ENCODE measurements around the gene FPR3. TPM values are rescaled to one million over a fixed set of nuclear protein-coding genes. Genes with fewer than 3 reads are reported as not detected.

The FPR3 gene
- total RNA-seq, 2 experiments from 2014 or later = not detected

DNA sequence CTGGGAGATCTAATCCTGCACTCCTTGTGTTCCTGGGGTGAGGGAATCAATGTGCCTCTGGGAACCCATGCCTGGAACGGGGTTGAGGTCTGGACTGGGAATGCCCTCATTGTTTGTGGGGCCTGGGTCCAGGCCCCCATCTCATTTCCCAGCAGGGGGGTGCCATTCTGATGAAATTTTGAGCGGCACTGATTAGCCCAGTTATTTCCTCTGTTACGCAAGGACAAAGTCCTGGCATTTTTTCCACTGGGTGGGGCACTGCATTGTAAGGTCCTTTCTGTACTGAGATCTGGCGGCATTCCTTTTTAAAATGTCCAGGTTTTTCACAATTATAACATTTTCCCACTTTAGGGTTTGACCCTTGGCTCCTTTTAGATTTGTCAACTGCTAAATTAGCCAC is 14.8 kb downstream of the FPR3 start:
- H3K9me2 ChIP-seq (ENCODE audit: insufficient read depth, low read length) = no peaks in the 10 kb centered on the region
- TF ChIP-seq, protein P1, sequence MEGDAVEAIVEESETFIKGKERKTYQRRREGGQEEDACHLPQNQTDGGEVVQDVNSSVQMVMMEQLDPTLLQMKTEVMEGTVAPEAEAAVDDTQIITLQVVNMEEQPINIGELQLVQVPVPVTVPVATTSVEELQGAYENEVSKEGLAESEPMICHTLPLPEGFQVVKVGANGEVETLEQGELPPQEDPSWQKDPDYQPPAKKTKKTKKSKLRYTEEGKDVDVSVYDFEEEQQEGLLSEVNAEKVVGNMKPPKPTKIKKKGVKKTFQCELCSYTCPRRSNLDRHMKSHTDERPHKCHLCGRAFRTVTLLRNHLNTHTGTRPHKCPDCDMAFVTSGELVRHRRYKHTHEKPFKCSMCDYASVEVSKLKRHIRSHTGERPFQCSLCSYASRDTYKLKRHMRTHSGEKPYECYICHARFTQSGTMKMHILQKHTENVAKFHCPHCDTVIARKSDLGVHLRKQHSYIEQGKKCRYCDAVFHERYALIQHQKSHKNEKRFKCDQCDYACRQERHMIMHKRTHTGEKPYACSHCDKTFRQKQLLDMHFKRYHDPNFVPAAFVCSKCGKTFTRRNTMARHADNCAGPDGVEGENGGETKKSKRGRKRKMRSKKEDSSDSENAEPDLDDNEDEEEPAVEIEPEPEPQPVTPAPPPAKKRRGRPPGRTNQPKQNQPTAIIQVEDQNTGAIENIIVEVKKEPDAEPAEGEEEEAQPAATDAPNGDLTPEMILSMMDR (conservative IDR thresholded peaks at IDR 0.05; ENCODE audit: low read length) = no peak
- TF ChIP-seq EZH2phosphoT487 (IDR thresholded peaks at IDR 0.05; ENCODE audit: borderline replicate concordance, low read depth, low read length) = no peak
- H3K36me3 ChIP-seq (ENCODE audit: insufficient read depth, low read length) = no peaks in the 10 kb centered on the region
- intact Hi-C loops (cut with micrococcal nuclease; ENCODE audit: unreplicated experiment) = no loop called here
- H3K79me2 ChIP-seq (ENCODE audit: insufficient read depth, low read depth, low read length) = no peaks in the 10 kb centered on the region
- POLR2A ChIA-PET = no interaction called here
- no peak overlapping the region for H3K4me3 ChIP-seq (ENCODE audit: low read depth, low read length, poor library complexity, severe bottlenecking)
- CTCF ChIA-PET (ENCODE audit: unreplicated experiment) = no interaction called here
- H3K27ac ChIP-seq (ENCODE audit: low read depth, low read length, poor library complexity, severe bottlenecking) = no peak overlapping the region
- no TSS peak for BruUV-seq (replicated peaks)
- H4K20me1 ChIP-seq (ENCODE audit: insufficient read depth, low read length) = no peaks in the 10 kb centered on the region
- H3K4me2 ChIP-seq (ENCODE audit: low read length) = no peak overlapping the region
- no peak for DNase-seq (ENCODE audit: low spot score)
- H2AFZ ChIP-seq (ENCODE audit: low read length) = no peak overlapping the region
- H3K9me3 ChIP-seq (ENCODE audit: low read length) = no peaks in the 10 kb centered on the region
- H3K4me1 ChIP-seq (ENCODE audit: insufficient read depth, low read length, poor library complexity, severe bottlenecking) = no peaks in the 10 kb centered on the region

DNA sequence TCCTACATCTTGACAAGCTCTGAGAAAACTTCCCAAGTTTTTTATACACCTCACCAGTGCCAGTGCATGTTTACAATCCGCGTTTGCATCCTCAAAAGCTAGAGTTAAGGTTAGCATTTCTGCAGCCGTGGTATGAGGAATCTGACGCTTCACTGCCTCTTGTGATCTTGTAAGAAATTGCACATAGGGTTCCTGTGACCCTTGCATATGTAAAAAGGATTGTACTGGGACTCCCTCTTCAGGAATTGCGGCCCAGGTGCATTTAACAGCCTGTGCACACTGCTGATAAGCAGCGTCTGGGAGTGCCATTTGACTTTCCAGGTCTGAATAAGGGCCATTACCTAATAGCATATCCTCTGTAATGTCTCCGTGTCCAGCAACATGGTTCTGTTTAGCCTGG is 15.3 kb downstream of the FPR3 start:
- no peaks in the 10 kb centered on the region for H3K79me2 ChIP-seq (ENCODE audit: insufficient read depth, low read depth, low read length)
- no peak overlapping the region for H3K27ac ChIP-seq (ENCODE audit: low read depth, low read length, poor library complexity, severe bottlenecking)
- H2AFZ ChIP-seq (ENCODE audit: low read length) = no peak overlapping the region
- no peak for DNase-seq (ENCODE audit: low spot score)
- no peak overlapping the region for H3K4me2 ChIP-seq (ENCODE audit: low read length)
- H4K20me1 ChIP-seq (ENCODE audit: insufficient read depth, low read length) = no peaks in the 10 kb centered on the region
- intact Hi-C loops (cut with micrococcal nuclease; ENCODE audit: unreplicated experiment) = no loop called here
- H3K4me3 ChIP-seq (ENCODE audit: low read depth, low read length, poor library complexity, severe bottlenecking) = no peak overlapping the region
- POLR2A ChIA-PET = no interaction called here
- H3K9me2 ChIP-seq (ENCODE audit: insufficient read depth, low read length) = no peaks in the 10 kb centered on the region
- H3K9me3 ChIP-seq (ENCODE audit: low read length) = no peaks in the 10 kb centered on the region
- H3K36me3 ChIP-seq (ENCODE audit: insufficient read depth, low read length) = no peaks in the 10 kb centered on the region
- CTCF ChIA-PET (ENCODE audit: unreplicated experiment) = no interaction called here
- BruUV-seq (replicated peaks) = no TSS peak
- H3K4me1 ChIP-seq (ENCODE audit: insufficient read depth, low read length, poor library complexity, severe bottlenecking) = no peaks in the 10 kb centered on the region
- TF ChIP-seq EZH2phosphoT487 (IDR thresholded peaks at IDR 0.05; ENCODE audit: borderline replicate concordance, low read depth, low read length) = no peak
- TF ChIP-seq, protein P1 (conservative IDR thresholded peaks at IDR 0.05; ENCODE audit: low read length) = no peak

DNA sequence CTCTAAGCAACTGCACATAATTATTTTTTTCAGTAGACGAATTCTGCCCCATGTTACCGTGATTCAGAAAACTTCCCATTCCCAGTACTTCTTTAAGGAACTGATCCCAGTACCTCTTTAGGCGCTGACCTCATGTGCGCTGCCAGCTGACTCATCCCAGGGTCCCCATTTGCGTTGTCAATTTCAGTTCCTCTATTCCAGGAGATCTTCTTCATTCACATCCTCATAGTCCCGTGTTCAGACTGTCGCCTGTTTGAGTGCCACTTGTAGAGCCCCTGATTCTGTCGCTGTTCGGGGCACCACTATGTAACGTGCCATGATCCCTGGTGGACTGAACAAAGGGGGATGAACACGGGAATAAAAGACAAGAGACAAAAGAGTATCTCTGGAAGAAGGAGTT is 16.4 kb downstream of the FPR3 start:
- no peaks in the 10 kb centered on the region for H3K9me3 ChIP-seq (ENCODE audit: low read length)
- no TSS peak for BruUV-seq (replicated peaks)
- H3K4me1 ChIP-seq (ENCODE audit: insufficient read depth, low read length, poor library complexity, severe bottlenecking) = no peaks in the 10 kb centered on the region
- H4K20me1 ChIP-seq (ENCODE audit: insufficient read depth, low read length) = no peaks in the 10 kb centered on the region
- H3K9me2 ChIP-seq (ENCODE audit: insufficient read depth, low read length) = no peaks in the 10 kb centered on the region
- no peak for DNase-seq (ENCODE audit: low spot score)
- ChIA-PET POLR2A (no interaction called here), CTCF (ENCODE audit: unreplicated experiment) (no interaction called here)
- H3K4me3 ChIP-seq (ENCODE audit: low read depth, low read length, poor library complexity, severe bottlenecking) = no peak overlapping the region
- no peak overlapping the region for H3K27ac ChIP-seq (ENCODE audit: low read depth, low read length, poor library complexity, severe bottlenecking)
- H3K79me2 ChIP-seq (ENCODE audit: insufficient read depth, low read depth, low read length) = no peaks in the 10 kb centered on the region
- no peak overlapping the region for H2AFZ ChIP-seq (ENCODE audit: low read length)
- intact Hi-C loops (cut with micrococcal nuclease; ENCODE audit: unreplicated experiment) = no loop called here
- H3K36me3 ChIP-seq (ENCODE audit: insufficient read depth, low read length) = no peaks in the 10 kb centered on the region
- TF ChIP-seq, protein P1 (conservative IDR thresholded peaks at IDR 0.05; ENCODE audit: low read length) = no peak
- TF ChIP-seq EZH2phosphoT487 (IDR thresholded peaks at IDR 0.05; ENCODE audit: borderline replicate concordance, low read depth, low read length) = no peak
- no peak overlapping the region for H3K4me2 ChIP-seq (ENCODE audit: low read length)

All from OCI-LY7 (cell line).